Stimulated activated CD8-positive, alpha-beta memory T cell treated with anti-CD3 and anti-CD28 coated beads, Interleukin-2, amount 100 ng/mL, for 1 hour (primary cell): ENCODE measurements around the gene KLF9.

Experiments used
- DNase-seq, 2 donors: peaks; one replicate each; pipeline ENCODE4 v3.0.0-alpha.2; 2020; ENCODE audit warnings: low read depth in 2 of 2

Gene KLF9

DNA sequence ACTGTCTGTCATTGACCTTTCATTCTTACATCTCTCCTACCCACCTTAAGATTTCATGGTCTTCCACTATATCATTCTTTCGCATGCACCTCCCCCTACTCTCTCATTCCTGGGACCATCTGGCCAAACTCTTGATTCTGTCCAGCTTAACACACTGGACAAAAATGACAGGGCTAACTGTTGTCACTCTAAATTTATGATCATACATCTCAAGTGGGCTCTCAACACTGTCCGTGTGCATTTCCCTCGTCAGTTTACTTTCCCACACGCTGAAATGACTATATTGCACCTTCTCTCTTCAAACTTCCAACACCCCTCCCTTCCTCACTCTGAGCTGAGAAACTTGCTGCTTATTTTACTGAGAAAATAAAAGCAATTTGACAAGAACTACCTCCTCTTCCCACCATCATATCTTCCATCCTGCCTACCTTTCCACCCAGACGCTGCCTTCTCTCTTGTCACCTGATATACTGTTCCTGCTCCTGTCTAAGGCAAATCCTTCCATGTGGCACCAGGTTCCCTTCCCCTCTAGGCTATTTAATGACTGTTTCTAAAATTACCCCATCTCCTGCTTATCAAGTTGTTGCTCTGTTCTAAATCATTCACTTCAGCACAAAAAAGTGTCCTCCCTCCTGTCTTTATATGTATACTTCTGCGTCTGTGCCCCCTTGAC, 8.1 kb upstream of the KLF9 start:
- DNase-seq: no peak

DNA sequence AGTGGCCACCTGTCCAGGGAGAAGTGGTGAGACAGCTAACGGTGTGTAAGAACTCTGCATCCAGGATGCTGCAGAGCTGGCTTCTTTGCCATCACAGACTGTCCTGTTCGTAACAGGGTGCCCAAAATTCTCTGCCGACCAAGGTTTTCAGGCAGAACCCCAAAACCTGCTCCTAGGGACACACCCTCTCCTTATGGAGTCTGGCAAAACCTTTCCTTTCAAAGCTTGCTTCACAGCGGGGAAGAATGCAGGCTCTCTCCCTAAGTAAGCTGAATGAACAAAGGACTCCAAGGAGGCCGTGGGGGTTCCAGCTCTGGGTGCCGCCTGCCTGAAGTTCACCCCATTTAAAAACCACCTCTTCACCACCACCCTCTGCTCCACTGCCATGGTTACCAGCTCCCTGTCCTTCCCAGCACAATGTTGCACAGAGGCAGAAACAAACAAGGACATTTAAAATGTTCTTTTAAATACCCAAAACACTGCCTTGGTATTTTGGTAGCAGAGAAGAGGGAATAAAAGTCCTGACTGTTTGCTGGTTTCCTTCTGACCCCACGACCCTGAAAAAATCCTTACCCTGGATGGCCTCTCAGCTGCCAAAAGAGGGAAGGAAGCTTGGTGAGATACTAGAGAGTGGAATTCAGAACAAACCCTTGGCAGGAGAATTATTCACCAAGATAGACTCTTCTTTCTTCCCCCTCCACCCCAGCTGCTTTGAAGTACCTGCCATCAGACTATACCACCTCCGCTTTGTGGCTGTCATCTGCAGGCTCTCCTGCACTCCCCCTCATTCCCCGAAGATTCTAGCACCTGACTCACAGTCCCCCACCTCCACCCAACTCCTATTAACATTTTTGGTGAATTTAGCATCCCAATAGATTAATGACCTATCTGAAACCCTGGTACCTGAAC, 7.1 kb upstream of the KLF9 start:
- DNase-seq: peak in 1 of 2 donors; percentile 21

DNA sequence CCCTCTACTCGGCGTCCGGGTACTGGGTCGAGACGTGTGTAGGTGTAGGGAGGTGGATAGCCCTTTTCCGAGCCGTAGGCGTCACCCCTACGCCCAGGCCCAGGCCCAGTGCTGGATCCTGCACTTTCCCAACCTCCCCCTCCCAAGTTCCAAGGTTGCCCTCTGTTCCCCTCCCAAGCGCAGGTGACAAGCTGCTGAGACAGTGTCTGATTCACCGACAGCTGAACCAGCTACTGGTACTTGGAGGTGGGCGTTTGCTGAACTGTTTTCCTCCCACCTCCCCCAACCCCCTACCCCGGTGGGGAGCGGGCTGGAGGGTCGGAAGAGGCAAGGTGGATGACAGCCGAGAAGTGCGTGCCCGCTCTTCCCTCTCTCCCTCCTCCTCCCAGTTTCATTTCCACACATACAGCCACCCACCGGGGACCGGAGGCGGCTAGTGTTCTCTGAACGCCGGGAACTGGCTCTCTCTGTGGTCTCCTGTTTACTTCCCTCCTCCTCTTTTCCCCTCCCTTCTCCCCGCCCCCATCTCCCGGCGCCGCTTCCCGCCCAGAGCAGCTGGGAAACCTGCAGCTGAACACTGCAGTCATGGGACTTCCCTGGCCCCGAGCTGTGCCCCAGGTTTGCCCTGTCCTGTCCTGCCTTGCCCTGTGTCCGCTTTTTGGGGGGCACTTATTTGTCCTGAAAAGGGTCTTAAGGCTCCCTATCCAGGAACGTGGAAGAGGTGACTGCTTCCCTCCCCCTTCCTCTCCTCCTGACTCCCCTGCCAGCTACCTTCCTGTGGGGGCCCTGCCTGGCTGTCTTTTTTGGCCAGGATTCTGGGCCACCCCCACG, 6.2 kb upstream of the KLF9 start:
- DNase-seq: peak; percentile 14 to 19

DNA sequence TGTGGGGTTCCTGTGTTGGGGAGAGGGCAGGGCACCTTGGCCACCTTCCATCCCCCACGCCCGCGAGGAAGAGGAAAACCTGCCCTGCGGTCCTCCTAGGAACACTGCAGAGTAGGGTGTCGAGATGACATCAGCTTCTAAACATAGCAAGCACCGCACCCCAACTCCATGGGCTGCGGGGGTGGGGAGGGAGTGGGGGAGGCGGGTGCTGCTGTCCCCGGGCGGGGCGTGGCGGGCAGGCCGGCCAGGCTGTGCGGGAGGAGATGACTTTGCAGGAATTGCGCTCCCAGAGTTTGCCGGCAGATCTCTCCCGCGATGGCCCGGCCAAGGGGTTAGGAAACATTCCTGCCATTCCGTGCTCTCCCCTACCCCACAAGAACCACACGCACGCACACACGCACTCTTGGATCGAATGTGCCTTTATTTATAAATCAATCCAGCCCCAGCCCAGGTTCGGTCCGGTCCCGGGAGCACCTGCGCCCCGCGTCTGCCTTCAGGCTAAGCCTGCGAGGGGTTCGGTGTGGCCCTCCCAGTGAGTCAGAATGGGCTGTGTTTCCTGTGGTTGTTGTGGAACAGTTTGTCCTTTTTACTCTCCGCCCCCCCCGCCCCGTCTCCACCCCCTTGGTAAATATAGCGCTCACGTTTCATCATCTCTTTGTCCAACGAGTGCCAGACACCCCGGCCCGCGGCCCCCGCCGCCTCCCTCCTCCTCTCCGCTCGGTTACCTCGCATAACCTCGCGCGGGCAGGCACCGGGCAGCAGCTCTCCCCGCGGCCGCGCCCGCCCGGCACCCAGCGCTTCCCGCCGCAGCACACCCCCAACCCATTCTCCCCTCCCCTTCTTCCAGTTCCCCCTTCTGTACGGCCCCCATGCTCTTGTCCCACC, 5.3 kb upstream of the KLF9 start:
- peak; percentile 80 for DNase-seq

DNA sequence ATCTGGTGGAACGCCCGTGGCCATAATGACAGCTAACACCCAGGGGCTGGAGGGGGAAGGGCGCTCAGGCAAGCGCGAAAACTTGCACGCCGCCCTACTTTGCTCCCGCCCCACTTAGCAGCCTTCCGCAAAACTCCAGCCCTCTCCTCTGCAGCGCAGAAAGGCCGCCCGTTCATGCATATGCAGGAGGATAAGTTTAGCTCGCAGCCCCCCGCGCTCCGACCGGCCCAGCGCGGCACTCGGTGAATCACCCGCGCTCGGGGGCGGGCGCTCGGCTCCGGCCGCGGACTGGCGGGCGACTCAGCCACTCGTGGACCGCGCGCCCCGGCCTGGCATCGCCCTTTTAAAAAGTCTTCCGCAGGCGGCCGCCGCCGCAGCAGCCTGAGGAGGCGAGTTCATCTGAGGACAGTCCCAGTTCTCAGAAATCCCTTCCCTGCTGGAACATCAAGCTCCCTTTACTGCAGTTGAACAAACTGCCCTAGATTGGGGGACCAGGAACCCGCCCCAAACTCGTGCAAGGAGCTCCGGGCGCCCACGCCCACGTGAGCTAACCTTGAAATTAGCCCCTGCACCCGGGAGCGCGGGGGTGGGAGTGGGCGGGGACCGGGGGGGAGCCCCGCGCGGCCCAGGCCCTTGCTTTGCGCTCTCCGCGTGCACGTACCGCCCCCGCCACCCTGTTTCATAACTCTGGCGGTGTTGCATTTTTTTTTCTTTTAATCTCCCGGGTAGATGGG, 4.5 kb upstream of the KLF9 start:
- DNase-seq: peak; percentile 65 to 71

DNA sequence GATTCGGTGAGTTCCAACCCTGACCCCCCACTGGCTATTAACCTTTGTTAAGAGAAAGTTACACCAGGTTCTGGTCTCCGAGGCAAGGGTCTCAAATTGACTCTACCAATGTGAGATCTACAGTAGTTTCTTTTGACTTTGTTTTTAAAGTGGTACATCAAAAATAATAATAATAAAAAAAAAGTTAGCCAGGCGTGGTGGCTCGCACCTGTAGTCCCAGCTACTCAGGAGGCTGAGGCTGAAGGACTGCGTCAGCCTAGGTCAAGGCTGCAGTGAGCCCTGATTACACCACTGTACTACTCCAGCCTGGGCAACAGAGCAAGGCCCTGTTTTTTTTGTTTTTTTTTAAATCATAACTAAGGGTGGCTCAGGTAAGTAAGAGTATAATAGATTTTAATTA, 1.0 kb upstream of the KLF9 start:
- no peak for DNase-seq

DNA sequence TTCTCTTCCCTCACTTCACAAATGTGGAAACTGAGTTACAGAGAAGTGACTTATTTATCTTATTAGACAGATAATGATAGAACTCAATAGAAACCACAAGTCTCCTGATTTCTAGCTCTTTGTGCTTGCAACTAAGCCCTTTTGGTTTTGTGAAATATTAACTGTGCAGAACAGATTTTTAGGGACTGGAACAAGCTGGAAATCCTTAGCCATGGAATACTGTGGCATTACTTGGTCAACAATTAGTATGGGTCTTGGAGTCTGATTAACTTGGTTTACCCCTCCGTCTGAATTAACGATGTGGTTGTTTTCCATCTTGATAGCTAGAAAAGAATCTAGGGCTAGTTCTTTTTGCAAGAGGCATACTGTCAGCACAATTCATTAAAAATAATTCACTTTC, 584 bp upstream of the KLF9 start:
- DNase-seq: no peak

DNA sequence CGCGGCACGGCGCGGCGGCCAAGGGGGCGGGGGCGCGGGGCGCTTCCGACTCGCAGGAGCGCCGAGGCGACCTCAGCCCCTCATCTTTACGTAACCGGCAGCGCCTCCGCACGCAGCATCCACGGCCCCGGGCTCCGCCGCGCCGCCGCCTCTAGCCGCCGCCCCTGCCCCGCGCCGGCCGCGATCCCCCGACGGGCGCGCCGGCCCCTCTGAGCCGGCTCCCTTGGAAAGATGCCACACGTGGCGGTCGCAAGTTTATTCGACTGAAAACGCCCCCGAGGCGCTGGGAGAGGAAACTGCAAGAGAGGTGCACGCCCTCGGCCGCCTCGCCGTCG, 1.0 kb downstream of the KLF9 start:
- no peak for DNase-seq

DNA sequence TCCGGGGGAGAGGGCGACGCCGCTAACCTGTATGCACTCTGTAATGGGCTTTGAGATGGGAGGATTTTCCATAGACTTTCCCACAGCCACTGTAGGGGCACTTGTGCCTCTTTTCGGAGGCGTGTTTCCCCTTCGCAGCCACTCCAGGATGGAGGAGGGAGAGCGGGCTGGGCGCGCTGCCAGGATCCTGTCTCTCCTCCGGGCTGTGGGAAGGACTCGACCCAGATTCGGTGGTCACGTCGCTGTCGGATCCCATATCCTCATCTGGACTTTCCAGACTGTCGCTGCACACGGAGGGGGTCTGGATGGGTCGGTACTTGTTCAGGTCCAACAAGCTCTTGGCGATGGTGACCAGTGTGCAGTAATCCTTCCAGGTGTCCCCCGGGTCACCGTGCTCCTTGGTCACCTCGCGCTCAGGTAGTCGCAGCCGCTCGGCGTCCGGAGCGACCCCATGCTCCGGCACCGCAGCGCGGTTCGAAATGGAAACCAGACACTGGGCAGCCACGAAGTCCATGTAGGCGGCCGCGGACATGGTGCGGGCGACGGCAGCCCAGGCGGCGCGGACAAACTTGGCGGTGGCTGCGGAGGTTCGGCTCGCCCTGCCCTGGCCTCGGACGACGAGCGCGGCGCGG, 1.5 kb downstream of the KLF9 start:
- peak in 1 of 2 donors; percentile 20 for DNase-seq

DNA sequence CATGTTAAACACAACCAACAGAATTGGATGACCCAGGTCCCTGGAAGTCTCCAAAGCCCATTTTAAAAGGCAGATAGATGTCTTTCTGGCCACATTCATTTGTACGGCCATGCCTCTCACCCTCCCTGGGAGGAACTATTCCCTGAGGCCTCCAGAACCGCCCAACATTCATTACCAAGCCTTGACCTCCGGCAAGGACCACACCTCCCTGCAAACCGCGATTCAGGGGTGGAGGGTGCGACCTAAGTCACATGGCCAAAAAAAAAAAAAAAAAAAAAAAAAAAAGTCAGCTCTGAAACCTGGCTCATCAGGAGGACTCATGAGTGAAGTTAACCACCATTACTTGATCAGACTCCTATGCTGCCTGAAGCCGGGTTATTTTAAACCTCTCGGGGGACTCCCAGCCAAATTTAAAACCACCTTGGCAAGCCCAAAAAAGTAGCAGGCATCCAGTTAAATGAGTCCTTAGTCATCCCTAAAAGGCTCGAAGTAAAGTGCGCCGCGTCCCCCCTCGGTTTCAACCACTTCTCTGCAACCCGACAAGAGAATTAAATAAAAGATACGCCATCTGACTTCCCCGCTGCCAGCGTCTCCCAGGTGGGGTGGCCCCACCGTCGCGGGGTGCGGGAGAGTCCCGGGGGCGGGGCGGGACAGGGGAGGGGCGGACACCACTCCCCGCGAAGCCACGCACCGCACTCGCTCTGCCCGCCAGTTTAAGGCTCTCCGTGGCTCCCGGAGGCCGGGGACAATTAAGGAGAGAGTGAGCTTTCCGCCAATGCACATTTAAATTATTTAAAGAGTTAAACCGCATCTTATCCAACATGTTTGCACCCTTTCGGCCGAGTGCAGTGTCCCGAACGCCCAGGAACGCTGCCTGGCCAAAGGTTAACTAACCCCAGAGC, 2.3 kb downstream of the KLF9 start:
- DNase-seq: peak; percentile 44 to 62

DNA sequence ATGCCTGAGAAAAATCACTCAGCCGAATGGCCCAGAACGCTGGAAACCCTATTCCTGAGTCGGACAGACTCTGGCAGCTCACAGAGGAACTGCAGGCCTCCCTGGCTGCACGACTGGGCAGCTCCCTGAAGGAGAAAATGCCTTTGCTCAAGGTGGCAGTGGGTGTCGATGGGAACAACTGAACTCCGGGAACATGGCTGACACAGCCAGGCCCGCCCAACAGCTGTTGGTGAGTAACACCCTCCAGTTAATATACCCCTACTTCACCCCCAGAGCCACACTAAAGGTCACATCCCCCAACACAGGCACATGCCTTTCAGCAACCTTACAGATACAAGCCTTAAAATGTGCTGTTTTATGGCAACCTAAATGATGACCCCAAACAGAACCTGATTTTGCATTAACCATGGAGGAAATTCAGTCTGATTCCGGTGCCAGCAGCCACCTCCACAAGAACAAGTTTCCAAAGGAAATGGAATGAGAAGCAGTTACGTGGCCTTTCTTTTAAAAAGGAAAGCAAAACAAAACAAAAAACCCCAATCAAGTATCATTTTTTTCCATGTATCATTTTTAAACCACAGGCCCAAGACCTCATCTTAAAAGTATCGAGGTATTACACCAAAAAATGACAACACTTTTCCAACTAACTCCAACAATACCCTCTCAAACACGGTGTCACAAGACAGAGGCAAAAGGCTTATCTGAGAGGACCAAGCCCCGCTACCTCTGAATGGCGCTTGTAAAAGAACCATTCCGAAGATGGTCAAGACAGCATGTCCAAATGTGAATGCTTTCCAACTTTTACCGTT, 3.1 kb downstream of the KLF9 start:
- peak in 1 of 2 donors; percentile 16 for DNase-seq

DNA sequence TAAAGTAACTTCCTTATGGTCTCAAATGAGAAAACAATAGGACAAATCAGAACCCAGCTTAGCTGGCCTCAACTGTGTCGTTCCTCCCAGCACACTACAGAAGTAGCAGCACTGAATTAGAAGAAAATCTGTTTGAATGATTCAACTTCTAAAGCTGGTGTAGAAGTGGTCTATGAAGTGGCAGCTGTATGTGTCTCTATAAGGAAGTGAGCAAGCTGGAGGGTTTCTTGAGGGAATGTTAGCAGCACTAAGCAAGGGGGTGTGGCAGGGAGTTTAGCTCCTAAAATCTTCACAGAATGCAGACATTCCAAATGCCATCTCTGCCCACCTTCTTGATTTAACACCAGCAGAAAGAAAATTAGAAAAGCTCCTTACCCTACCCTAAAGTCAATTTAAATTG, 4.1 kb downstream of the KLF9 start:
- DNase-seq: no peak

DNA sequence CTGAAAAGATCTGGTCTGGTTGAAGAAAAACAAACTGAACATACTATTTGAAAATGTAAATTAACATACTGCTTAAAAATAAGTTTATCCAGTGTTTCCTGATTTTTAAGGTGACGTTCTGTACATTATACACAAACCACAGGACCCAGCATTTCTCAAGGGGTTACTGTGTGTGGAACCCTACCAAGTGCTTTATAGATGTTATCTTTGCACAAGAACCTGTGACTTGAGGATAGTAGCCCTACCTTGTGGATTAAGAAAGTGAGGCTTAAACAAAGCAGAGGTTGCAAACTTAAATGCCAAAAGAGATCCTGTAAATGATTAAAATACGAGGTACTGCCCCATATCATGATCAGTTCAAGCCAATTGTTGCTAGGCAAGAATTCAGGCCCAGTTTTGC, 4.7 kb downstream of the KLF9 start:
- DNase-seq: no peak

DNA sequence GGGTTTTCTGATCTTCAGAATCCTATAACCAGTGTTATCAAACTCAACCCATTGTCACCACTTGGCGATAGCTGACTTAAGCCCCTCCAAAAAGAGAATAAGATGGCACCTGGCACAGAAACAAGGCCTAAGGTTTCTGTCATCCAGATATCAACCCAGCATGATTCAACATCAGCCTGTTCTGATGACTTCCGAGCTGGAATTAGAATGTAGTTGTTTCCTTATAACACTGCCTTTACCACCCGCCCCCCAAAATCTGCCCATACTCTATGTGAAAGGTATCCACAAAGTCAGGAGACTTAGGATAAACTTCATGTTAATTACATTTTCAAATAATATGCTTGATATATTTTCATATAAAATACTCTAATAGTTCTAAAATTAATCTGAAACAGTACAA, 5.2 kb downstream of the KLF9 start:
- DNase-seq: no peak

DNA sequence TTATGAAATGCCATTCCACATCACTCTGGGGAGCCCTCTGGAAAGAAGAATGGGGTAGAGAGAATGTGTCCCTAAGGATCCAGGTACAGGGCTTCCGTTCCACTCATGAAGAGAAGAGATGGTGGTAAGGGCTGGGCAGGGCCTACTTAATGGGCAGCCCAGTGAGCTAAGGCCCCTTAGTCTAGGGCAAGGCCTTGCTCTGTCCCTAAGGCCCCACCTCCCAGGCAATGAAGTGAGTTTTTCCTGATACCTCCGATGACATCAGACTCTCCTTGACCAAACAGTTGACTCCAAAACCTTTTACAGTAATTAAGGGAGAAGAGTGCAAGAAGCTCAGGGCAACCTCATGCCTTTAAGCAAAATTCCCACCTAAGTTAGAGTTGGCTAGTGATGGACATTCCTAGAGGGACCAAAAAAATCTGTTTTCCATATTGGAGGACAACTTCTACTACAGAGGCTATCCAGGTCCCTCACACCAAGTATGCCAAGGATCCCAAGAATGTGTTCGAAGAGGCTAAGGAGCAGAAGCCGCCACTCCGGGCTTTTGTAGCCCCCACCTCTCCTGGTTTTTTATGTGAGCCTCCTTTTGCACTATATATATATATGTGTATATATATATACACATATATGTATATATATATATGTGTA, 5.9 kb downstream of the KLF9 start:
- no peak for DNase-seq

DNA sequence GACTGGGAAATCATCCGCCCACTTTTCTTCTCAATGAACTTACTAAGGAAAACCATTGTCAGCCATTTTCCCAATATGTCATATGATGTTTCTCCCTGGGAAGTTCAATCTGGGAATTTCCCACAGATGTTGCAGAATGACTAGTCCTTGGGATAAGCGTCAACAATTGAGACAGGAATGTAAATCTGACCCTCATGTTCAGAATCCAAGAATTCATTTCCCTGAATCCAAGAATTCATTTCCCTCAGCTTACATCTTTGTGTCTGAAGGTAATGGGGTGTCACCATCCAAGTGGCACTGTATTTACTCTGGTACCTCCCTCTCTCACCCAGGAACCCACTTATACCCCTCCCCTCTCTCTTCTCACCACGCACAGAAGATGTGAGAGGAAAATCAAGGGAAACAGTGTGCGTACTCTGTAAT, 7.4 kb downstream of the KLF9 start:
- DNase-seq: no peak

DNA sequence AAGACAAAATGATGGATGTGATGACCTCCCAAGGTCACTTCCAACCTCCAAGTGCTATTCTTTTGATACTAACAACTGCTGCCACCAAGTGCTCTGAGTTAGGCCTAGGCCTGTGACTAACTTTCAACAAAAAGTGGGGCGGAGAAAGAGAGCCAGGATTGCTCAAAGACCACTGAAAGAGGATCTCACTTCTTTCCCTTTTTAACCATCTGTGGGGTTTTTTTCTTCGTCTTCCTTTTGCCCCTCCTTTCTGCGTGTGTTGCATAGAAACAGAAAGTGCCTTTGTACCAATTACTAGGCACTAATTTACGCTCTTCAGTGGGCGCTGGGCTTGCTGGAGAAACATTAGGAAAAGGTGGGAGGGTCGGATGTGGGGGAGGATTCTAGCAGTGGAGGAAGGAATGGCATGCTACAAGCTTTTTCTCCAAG, 8.0 kb downstream of the KLF9 start:
- no peak for DNase-seq
